HEK293 (cell line): ENCODE data around the gene TAF5L.

ENCODE experiments used
- ZNF121 ChIP-seq: fragments of 450-650 bp; formaldehyde crosslinking; IDR thresholded peaks from 2 replicates; pipeline ENCODE4 v1.5.1; 2016; ENCODE audit warnings: missing biosample characterization, missing genetic modification characterization
- ZNF211 ChIP-seq: fragments of 450-650 bp; formaldehyde crosslinking; IDR thresholded peaks from 2 replicates; pipeline ENCODE4 v1.5.1; 2016; ENCODE audit warnings: low read depth, missing biosample characterization, missing genetic modification characterization
- ZNF302 ChIP-seq: fragments of 450-650 bp; formaldehyde crosslinking; IDR thresholded peaks from 2 replicates; pipeline ENCODE4 v1.5.1; 2016; ENCODE audit warnings: missing biosample characterization, missing genetic modification characterization, low read depth
- ZNF423 ChIP-seq: fragments of 450-650 bp; formaldehyde crosslinking; IDR thresholded peaks from 2 replicates; pipeline ENCODE4 v1.5.1; 2016; ENCODE audit warnings: missing biosample characterization, missing genetic modification characterization
- ZNF792 ChIP-seq: fragments of 450-650 bp; formaldehyde crosslinking; IDR thresholded peaks from 2 replicates; pipeline ENCODE4 v1.5.1; 2016; ENCODE audit warnings: missing biosample characterization, missing genetic modification characterization
- TF ChIP-seq, protein P1 (sequence below): fragments of 450-650 bp; formaldehyde crosslinking; IDR thresholded peaks from 2 replicates; pipeline ENCODE4 v1.5.1; 2016; ENCODE audit warnings: missing biosample characterization, missing genetic modification characterization, low read depth
- TF ChIP-seq, protein P2 (sequence below): fragments of 450-650 bp; formaldehyde crosslinking; IDR thresholded peaks from 2 replicates; pipeline ENCODE4 v1.5.1; 2016; ENCODE audit warnings: missing biosample characterization, missing genetic modification characterization
- TF ChIP-seq, protein P3 (sequence below): fragments of 450-650 bp; formaldehyde crosslinking; IDR thresholded peaks from 2 replicates; pipeline ENCODE4 v1.5.1; 2017; ENCODE audit warnings: missing biosample characterization, missing genetic modification characterization

DNA sequence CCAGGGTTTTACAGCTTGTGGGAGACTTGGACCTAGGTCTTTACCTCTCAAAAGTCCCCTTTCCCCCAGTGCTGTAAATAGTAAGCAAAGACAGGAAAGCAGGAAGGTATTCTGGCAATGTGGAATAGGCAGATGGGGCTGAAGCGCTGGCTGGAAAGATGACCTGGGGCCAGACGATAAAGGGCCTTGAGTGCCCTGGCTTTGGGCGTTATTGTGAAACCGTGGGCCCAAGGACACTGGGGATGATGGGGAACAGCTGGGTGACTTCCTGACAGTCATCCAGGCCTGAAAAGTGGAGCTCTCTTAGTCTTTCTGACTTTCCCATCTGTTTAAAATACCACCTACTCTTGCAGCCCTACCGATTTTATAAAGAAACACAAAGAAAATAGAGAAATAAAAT lies 16.5 kb upstream of the TAF5L start:
- TF ChIP-seq ZNF211 (tag by site-specific recombination) (no peak), ZNF423 (tag by site-specific recombination) (no peak), ZNF792 (tag by site-specific recombination) (no peak), ZNF302 (tag by site-specific recombination) (no peak), ZNF121 (tag by site-specific recombination) (no peak)
- TF ChIP-seq, protein P1, sequence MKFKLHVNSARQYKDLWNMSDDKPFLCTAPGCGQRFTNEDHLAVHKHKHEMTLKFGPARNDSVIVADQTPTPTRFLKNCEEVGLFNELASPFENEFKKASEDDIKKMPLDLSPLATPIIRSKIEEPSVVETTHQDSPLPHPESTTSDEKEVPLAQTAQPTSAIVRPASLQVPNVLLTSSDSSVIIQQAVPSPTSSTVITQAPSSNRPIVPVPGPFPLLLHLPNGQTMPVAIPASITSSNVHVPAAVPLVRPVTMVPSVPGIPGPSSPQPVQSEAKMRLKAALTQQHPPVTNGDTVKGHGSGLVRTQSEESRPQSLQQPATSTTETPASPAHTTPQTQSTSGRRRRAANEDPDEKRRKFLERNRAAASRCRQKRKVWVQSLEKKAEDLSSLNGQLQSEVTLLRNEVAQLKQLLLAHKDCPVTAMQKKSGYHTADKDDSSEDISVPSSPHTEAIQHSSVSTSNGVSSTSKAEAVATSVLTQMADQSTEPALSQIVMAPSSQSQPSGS (tag by site-specific recombination), result no peak
- TF ChIP-seq, protein P2, sequence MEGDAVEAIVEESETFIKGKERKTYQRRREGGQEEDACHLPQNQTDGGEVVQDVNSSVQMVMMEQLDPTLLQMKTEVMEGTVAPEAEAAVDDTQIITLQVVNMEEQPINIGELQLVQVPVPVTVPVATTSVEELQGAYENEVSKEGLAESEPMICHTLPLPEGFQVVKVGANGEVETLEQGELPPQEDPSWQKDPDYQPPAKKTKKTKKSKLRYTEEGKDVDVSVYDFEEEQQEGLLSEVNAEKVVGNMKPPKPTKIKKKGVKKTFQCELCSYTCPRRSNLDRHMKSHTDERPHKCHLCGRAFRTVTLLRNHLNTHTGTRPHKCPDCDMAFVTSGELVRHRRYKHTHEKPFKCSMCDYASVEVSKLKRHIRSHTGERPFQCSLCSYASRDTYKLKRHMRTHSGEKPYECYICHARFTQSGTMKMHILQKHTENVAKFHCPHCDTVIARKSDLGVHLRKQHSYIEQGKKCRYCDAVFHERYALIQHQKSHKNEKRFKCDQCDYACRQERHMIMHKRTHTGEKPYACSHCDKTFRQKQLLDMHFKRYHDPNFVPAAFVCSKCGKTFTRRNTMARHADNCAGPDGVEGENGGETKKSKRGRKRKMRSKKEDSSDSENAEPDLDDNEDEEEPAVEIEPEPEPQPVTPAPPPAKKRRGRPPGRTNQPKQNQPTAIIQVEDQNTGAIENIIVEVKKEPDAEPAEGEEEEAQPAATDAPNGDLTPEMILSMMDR (tag by site-specific recombination), result no peak
- TF ChIP-seq, protein P3, sequence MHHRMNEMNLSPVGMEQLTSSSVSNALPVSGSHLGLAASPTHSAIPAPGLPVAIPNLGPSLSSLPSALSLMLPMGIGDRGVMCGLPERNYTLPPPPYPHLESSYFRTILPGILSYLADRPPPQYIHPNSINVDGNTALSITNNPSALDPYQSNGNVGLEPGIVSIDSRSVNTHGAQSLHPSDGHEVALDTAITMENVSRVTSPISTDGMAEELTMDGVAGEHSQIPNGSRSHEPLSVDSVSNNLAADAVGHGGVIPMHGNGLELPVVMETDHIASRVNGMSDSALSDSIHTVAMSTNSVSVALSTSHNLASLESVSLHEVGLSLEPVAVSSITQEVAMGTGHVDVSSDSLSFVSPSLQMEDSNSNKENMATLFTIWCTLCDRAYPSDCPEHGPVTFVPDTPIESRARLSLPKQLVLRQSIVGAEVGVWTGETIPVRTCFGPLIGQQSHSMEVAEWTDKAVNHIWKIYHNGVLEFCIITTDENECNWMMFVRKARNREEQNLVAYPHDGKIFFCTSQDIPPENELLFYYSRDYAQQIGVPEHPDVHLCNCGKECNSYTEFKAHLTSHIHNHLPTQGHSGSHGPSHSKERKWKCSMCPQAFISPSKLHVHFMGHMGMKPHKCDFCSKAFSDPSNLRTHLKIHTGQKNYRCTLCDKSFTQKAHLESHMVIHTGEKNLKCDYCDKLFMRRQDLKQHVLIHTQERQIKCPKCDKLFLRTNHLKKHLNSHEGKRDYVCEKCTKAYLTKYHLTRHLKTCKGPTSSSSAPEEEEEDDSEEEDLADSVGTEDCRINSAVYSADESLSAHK (tag by site-specific recombination), result no peak
